ENCODE measurements around the gene STUM. TPM values are rescaled to one million over a fixed set of nuclear protein-coding genes. Genes with fewer than 3 reads are reported as not detected.

The STUM gene
- total RNA-seq, 1 donor: not detected

- no peak overlapping the region for H3K4me3 ChIP-seq (ENCODE audit: low read depth, low read length)
- TF ChIP-seq CTCF (IDR thresholded peaks at IDR 0.05; ENCODE audit: insufficient read depth, low read length): no peak
These were observed 9.6 kb downstream of the STUM start for GRCh38 chr1:226558036-226558650.

GRCh38 chr1:226560243-226560642, 11.7 kb downstream of the STUM start:
- H3K4me3 ChIP-seq (ENCODE audit: low read depth, low read length): no peak overlapping the region
- no peak for TF ChIP-seq CTCF (IDR thresholded peaks at IDR 0.05; ENCODE audit: insufficient read depth, low read length)
- DNase-seq (ENCODE audit: low read depth): no peak

More at GRCh38 chr1:226558036-226558650, 9.6 kb downstream of the STUM start:
- no peak for DNase-seq (ENCODE audit: low read depth)

- no peak for TF ChIP-seq CTCF (IDR thresholded peaks at IDR 0.05; ENCODE audit: insufficient read depth, low read length)
- DNase-seq (ENCODE audit: low read depth): no peak
- no peak overlapping the region for H3K4me3 ChIP-seq (ENCODE audit: low read depth, low read length)
These were observed 14.4 kb downstream of the STUM start for GRCh38 chr1:226562989-226563388.

- H3K4me3 ChIP-seq (ENCODE audit: low read depth, low read length): no peak overlapping the region
- no peak for TF ChIP-seq CTCF (IDR thresholded peaks at IDR 0.05; ENCODE audit: insufficient read depth, low read length)
- no peak for DNase-seq (ENCODE audit: low read depth)
These were observed 15.1 kb downstream of the STUM start for GRCh38 chr1:226563666-226564065.

- TF ChIP-seq CTCF (IDR thresholded peaks at IDR 0.05; ENCODE audit: insufficient read depth, low read length): no peak
- H3K4me3 ChIP-seq (ENCODE audit: low read depth, low read length): no peak overlapping the region
- DNase-seq (ENCODE audit: low read depth): no peak
These were observed 16.9 kb downstream of the STUM start for GRCh38 chr1:226565476-226565875.

- TF ChIP-seq CTCF (IDR thresholded peaks at IDR 0.05; ENCODE audit: insufficient read depth, low read length): no peak
- no peak for DNase-seq (ENCODE audit: low read depth)
- H3K4me3 ChIP-seq (ENCODE audit: low read depth, low read length): no peak overlapping the region
These were observed 17.7 kb downstream of the STUM start for GRCh38 chr1:226566234-226566633.

- no peak for DNase-seq (ENCODE audit: low read depth)
- TF ChIP-seq CTCF (IDR thresholded peaks at IDR 0.05; ENCODE audit: insufficient read depth, low read length): no peak
- H3K4me3 ChIP-seq (ENCODE audit: low read depth, low read length): no peak overlapping the region
These were observed 18.2 kb downstream of the STUM start for GRCh38 chr1:226566760-226567159.

All from fibroblast of the aortic adventitia (primary cell).